Ascending aorta (tissue), 2 donors: ENCODE measurements around the gene TMEM14C. TPM values are rescaled to one million over a fixed set of nuclear protein-coding genes. Genes with fewer than 3 reads are reported as not detected.
A peak's percentile ranks its signal among the peaks of the same experiment; 100 is the strongest.
"Not testable (repeated sequence)": the region's sequence is repeated elsewhere in the genome, so short reads cannot be mapped to it uniquely, and the experiment has no call there.

ENCODE experiments used
- DNase-seq, 2 donors: peaks; one replicate each; pipeline ENCODE4 v3.0.0-alpha.2; 2019; ENCODE audit warnings: low spot score in 2 of 2
- H3K27ac ChIP-seq, 2 donors: fragments of 200-600 bp; sonication (generic); one replicate each; pipeline ENCODE4 v1.5.1; 2016 to 2017; ENCODE audit warnings: mild to moderate bottlenecking in 1 of 2
- H3K27me3 ChIP-seq: fragments of 200-600 bp; sonication (generic); one replicate; pipeline ENCODE4 v1.5.1; 2017
- H3K36me3 ChIP-seq, 2 donors: fragments of 200-600 bp; sonication (generic); one replicate each; pipeline ENCODE4 v1.5.1; 2016
- H3K4me1 ChIP-seq, 2 donors: fragments of 200-600 bp; sonication (generic); one replicate each; pipeline ENCODE4 v1.5.1; 2016 to 2017; ENCODE audit warnings: mild to moderate bottlenecking in 1 of 2
- H3K4me3 ChIP-seq, 2 donors: fragments of 200-600 bp; sonication (generic); one replicate each; pipeline ENCODE4 v1.5.1; 2016 to 2017; ENCODE audit warnings: mild to moderate bottlenecking in 1 of 2
- H3K9me3 ChIP-seq, 2 donors: fragments of 200-600 bp; sonication (generic); one replicate each; pipeline ENCODE4 v1.5.1; 2016
- intact Hi-C: fragments of 100-400 bp; cut with DNase I; formaldehyde crosslinking; loops from one replicate; pipeline ENCODE4 v1.15.1; 2023
- total RNA-seq: library from RNA; depleted of rRNA; stranded (reverse); fragments of >200 nt; gene quantifications from one replicate; pipeline ENCODE4 v1.1.0, GENCODE V29; 2016
- TF ChIP-seq, protein P1 (sequence below), 3 experiments: fragments of 200-600 bp in 2 of 3; fragments of 450-650 bp in 1 of 3; sonication (generic) in 2 of 3; IDR thresholded peaks; one replicate each; pipeline ENCODE4 v1.5.1; 2016 to 2019; ENCODE audit warnings: antibody characterized with exemption in 3 of 3, mild to moderate bottlenecking in 1 of 3, moderate library complexity in 1 of 3

TMEM14C gene
- total RNA-seq, 1 donor from 2014 or later: 79.6 TPM

DNA sequence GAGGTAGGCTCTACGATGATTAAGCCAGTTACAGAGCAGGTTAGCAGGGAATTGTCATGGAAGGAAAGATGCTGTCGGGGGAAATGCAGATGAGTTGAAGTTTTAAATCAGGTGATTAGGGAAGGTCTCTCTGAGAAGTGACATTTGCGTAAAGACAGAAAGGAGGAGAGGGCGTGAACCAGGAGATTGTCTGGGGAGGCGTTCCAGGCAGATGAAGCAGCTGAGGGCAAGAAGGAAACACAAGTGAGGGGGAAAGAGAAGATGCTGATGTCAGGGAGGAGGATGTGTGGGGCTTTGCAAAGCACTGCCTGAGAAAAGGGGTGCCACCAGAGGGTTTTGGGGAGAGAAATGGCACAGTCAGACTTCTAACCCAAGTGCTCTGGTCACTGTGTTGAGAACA, 22.2 kb downstream of the TMEM14C start:
- TF ChIP-seq, protein P1, sequence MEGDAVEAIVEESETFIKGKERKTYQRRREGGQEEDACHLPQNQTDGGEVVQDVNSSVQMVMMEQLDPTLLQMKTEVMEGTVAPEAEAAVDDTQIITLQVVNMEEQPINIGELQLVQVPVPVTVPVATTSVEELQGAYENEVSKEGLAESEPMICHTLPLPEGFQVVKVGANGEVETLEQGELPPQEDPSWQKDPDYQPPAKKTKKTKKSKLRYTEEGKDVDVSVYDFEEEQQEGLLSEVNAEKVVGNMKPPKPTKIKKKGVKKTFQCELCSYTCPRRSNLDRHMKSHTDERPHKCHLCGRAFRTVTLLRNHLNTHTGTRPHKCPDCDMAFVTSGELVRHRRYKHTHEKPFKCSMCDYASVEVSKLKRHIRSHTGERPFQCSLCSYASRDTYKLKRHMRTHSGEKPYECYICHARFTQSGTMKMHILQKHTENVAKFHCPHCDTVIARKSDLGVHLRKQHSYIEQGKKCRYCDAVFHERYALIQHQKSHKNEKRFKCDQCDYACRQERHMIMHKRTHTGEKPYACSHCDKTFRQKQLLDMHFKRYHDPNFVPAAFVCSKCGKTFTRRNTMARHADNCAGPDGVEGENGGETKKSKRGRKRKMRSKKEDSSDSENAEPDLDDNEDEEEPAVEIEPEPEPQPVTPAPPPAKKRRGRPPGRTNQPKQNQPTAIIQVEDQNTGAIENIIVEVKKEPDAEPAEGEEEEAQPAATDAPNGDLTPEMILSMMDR (IDR thresholded peaks at IDR 0.05): no peak
- intact Hi-C loops: loop anchor here (10.0 kb wide), 1 partner anchor 340 kb away; no protein-coding TSS in a partner anchor
- H3K27ac ChIP-seq: no peak overlapping the region
- H3K36me3 ChIP-seq: peaks cover 10% of the 10 kb centered on the region in 2 donors
- H3K27me3 ChIP-seq: no peaks in the 10 kb centered on the region
- peaks cover 14 to 19% of the 10 kb centered on the region in 2 donors for H3K4me1 ChIP-seq
- H3K4me3 ChIP-seq: no peak overlapping the region
- no peaks in the 10 kb centered on the region for H3K9me3 ChIP-seq
- DNase-seq: no peak

DNA sequence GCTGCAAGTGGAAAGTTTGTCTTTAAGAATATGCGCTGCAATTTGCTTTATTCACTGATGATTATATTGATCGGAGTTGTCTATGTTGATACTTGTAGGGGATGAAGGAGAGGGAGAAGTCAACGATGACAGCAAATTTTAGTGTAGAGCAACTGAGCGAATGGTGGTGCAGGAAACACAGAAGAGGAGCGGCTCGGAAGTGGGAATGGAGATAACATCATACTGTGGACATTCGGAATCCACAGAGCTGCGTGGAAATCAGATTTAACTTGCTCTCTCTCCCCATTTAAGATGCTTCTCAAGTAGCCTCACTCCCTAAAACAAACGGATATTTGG, 24.0 kb downstream of the TMEM14C start:
- Histone ChIP-seq H3K9me3 (no peaks in the 10 kb centered on the region), H3K4me1 (peaks cover 14 to 20% of the 10 kb centered on the region in 2 donors), H3K36me3 (peaks cover 18 to 21% of the 10 kb centered on the region in 2 donors), H3K27me3 (no peaks in the 10 kb centered on the region), H3K4me3 (peak overlapping the region; percentile 87 to 88), H3K27ac (peak overlapping the region; percentile 77 to 78)
- DNase-seq: peak in 1 of 2 donors; percentile 66
- intact Hi-C loops: loop anchor here (1.0 to 10.0 kb wide), 3 partner anchors 25 to 342 kb away; partner anchors contain the start of genes C6orf52 and PAK1IP1
- TF ChIP-seq, protein P1 (IDR thresholded peaks at IDR 0.05): no peak

DNA sequence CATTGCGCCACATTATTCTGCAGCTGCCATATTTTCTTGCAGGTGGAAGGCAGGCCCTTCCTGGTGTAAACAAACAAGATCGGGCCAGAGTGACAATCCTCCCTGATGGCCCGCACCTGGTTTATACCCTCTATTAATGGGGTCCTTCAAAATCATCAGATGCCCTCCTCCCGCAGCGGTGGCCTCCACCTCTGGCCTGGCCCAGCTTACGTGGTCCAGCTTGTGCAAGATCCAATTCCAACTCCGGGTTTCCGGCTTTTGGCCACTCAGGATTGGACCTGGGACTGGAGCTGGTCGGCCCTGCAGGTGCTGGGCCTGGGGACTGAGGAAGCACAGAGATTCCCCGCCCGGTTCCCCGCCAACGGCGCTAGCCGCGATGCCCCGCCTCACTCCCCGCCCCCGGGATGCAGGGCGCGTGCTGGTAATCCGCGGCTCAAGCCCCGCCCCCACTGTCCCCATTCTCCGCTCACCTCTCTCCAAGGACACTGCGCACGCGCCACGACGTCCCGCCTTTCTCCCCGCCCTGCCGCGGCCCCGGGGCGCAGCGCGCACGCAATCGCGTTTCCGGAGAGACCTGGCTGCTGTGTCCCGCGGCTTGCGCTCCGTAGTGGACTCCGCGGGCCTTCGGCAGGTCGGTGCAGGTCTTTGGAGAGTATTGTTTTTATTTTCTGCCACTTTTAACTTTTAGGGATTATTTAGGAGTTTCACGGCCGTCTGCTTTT, 24.5 kb downstream of the TMEM14C start, which contains the start of gene TMEM14B:
Gene TMEM14B, plus strand, starts transcription at position 555 of the 722 bp plus-strand sequence. CDS start 1,441 bp downstream, outside the sequence.
- DNase-seq: peak; percentile 95 to 100
- intact Hi-C loops: loop anchor here (1.0 to 10.0 kb wide), 3 partner anchors 25 to 343 kb away; partner anchors contain the start of genes C6orf52 and PAK1IP1
- no peaks in the 10 kb centered on the region for H3K9me3 ChIP-seq
- H3K27ac ChIP-seq: peak within 1 kb of the TSS; percentile 77 to 78
- no peaks in the 10 kb centered on the region for H3K27me3 ChIP-seq
- H3K4me3 ChIP-seq: peak within 1 kb of the TSS; percentile 87 to 88
- H3K36me3 ChIP-seq: peaks cover 18 to 20% of the 10 kb centered on the region in 2 donors
- peaks cover 14 to 20% of the 10 kb centered on the region in 2 donors for H3K4me1 ChIP-seq
- TF ChIP-seq, protein P1 (IDR thresholded peaks at IDR 0.05): no peak

DNA sequence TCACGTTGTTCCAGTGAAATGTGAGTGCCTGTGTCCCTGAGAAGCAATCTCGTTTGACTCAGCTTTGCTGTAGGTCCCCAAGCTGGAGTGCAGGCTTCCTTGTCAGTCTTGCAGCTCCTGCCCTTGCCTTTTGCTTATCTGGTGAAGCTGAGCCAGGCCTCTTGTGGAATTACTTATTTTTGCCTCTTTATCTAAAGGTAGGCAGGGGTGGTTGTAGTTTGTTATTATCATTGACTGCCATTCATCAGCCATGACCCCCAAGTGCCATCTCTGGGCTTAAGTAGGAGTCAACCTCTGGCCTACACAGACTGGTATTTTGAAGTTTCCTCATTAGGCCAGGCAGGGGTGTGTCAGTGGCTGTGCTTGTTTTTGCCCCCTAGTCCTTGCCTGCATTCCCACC, 26.9 kb downstream of the TMEM14C start:
- TF ChIP-seq, protein P1 (IDR thresholded peaks at IDR 0.05): no peak
- Histone ChIP-seq H3K36me3 (peaks cover 25 to 40% of the 10 kb centered on the region in 2 donors), H3K27me3 (no peaks in the 10 kb centered on the region), H3K4me1 (peaks cover 14 to 20% of the 10 kb centered on the region in 2 donors), H3K27ac (no peak overlapping the region), H3K9me3 (no peaks in the 10 kb centered on the region), H3K4me3 (peak overlapping the region in 1 of 2 donors; percentile 88)
- intact Hi-C loops: loop anchor here (10.0 kb wide), 1 partner anchor 345 kb away; no protein-coding TSS in a partner anchor
- no peak for DNase-seq

DNA sequence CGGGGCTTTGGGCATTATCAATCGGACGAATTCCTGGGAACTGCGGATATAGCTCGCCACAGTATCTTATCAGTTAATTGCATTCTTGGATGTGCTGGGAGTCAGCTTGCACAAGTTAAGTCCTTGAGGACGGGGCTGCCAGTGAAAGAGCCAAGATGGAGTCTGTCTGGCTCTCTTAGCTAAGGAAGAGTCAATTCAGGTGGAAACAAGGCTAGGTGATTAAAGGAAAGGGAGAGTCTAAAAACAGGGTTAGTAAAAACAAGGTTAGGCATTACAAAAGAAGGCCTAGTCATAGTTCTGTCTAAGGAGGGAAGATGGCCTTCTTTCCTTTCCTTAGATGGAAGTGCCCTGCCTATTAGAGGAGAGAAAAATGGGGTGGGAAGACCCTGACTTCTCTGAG, 27.7 kb downstream of the TMEM14C start:
- peaks cover 33 to 47% of the 10 kb centered on the region in 2 donors for H3K36me3 ChIP-seq
- intact Hi-C loops: not testable (repeated sequence)

DNA sequence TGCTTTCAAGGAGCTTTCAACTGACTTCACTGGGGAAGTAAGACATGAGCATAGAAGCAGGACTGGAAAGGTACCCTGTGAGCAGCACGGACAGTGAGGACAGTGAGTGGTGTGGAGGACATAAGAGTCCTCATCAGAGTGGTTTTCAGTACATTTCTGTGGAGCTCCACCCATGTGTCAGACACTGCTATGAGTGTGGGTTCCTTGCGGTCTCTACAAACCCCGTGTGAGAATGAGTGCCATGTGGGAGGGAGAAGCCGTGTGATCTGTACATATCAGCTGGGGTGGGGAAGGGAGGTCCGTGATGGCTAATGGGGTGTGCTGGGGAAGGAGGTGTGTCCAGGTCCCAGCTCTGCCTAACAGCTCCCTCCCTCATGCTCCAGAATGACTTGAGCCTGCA, 28.9 kb downstream of the TMEM14C start:
- intact Hi-C loops, H3K9me3 ChIP-seq, DNase-seq, H3K27me3 ChIP-seq, H3K27ac ChIP-seq, H3K4me3 ChIP-seq: not testable (repeated sequence)
- peaks cover 35 to 58% of the 10 kb centered on the region in 2 donors for H3K36me3 ChIP-seq
- peaks cover 14 to 20% of the 10 kb centered on the region in 2 donors for H3K4me1 ChIP-seq

More for the DNA sequence above, 27.7 kb downstream of the TMEM14C start:
- H3K4me1 ChIP-seq: peaks cover 14 to 20% of the 10 kb centered on the region in 2 donors
- H3K27me3 ChIP-seq, H3K9me3 ChIP-seq, H3K27ac ChIP-seq, H3K4me3 ChIP-seq, DNase-seq: not testable (repeated sequence)
